Activated naive CD4-positive, alpha-beta T cell treated with anti-CD3 and anti-CD28 coated beads for 36 hours (primary cell): ENCODE data around the gene MSANTD3. TPM values are rescaled to one million over a fixed set of nuclear protein-coding genes. Genes with fewer than 3 reads are reported as not detected.
"Not testable (repeated sequence)": the region's sequence is repeated elsewhere in the genome, so short reads cannot be mapped to it uniquely, and the experiment has no call there.

Experiments used
- CTCF ChIA-PET: fragments of 350-600 bp; sonication (Branson Sonifier 250); formaldehyde crosslinking; loops from one replicate; lab custom pipeline; 2021; ENCODE audit warnings: antibody characterized with exemption; lab: Charles Lee
- DNase-seq: peaks from one replicate; pipeline ENCODE4 v3.0.0-alpha.2; 2020
- H3K27ac Mint-ChIP-seq: one replicate; pipeline ENCODE4 v1.8.0; 2021; ENCODE audit warnings: mild to moderate bottlenecking, mixed read lengths
- H3K27me3 Mint-ChIP-seq: one replicate; pipeline ENCODE4 v1.8.0; 2021; ENCODE audit warnings: low read depth, mixed read lengths
- H3K36me3 Mint-ChIP-seq: one replicate; pipeline ENCODE4 v1.8.0; 2021; ENCODE audit warnings: low read depth, mixed read lengths
- H3K4me1 Mint-ChIP-seq: one replicate; pipeline ENCODE4 v1.8.0; 2021; ENCODE audit warnings: low read depth, mixed read lengths
- H3K4me3 Mint-ChIP-seq: one replicate; pipeline ENCODE4 v1.8.0; 2021; ENCODE audit warnings: mild to moderate bottlenecking, moderate library complexity, mixed read lengths
- H3K9me3 Mint-ChIP-seq: one replicate; pipeline ENCODE4 v1.8.0; 2021; ENCODE audit warnings: mixed read lengths
- intact Hi-C: fragments of 100-400 bp; cut with micrococcal nuclease; formaldehyde crosslinking; loops from one replicate; pipeline ENCODE4 v1.15.1; 2023
- total RNA-seq, 2 experiments: library from RNA; stranded (reverse); gene quantifications; one replicate each; pipeline ENCODE4 v1.2.3, GENCODE V29; 2021

MSANTD3 gene
- total RNA-seq, 2 experiments from 2014 or later, result 10.4 to 11.5 TPM

- no peaks in the 10 kb centered on the region for H3K9me3 Mint-ChIP-seq
- H3K36me3 Mint-ChIP-seq, result peaks cover 2% of the 10 kb centered on the region
- H3K27me3 Mint-ChIP-seq, result no peaks in the 10 kb centered on the region
- CTCF ChIA-PET, result no interaction called here
- H3K4me1 Mint-ChIP-seq, result peaks cover 18% of the 10 kb centered on the region
- no peak overlapping the region for H3K27ac Mint-ChIP-seq
- no peak overlapping the region for H3K4me3 Mint-ChIP-seq
- DNase-seq, result no peak
- intact Hi-C loops, result no loop called here
Measured at GRCh38 chr9:100431886-100432285, 4.9 kb downstream of the MSANTD3 start.

- intact Hi-C loops, result no loop called here
- H3K4me3 Mint-ChIP-seq, result no peak overlapping the region
- CTCF ChIA-PET, result interaction anchor here (0.6 kb wide), 1 partner anchor 112 kb away, joined by 3 read pairs; no protein-coding TSS in a partner anchor
- no peak for DNase-seq
- H3K9me3 Mint-ChIP-seq, result no peaks in the 10 kb centered on the region
- no peak overlapping the region for H3K27ac Mint-ChIP-seq
- H3K36me3 Mint-ChIP-seq, result peaks cover 2% of the 10 kb centered on the region
- no peaks in the 10 kb centered on the region for H3K27me3 Mint-ChIP-seq
- H3K4me1 Mint-ChIP-seq, result peaks cover 16% of the 10 kb centered on the region
Measured at GRCh38 chr9:100432736-100433135, 5.8 kb downstream of the MSANTD3 start.

- Mint-ChIP-seq H3K4me1 (no peaks in the 10 kb centered on the region), H3K36me3 (no peaks in the 10 kb centered on the region), H3K27me3 (no peaks in the 10 kb centered on the region), H3K27ac (no peak overlapping the region), H3K4me3 (no peak overlapping the region), H3K9me3 (no peaks in the 10 kb centered on the region)
- CTCF ChIA-PET, result interaction anchor here (0.6 to 2.5 kb wide), 6 partner anchors 9 to 405 kb away, joined by 3 to 9 read pairs (median 6); no protein-coding TSS in a partner anchor
- no peak for DNase-seq
- intact Hi-C loops, result loop anchor here (5.0 kb wide), 2 partner anchors 409 to 1274 kb away; no protein-coding TSS in a partner anchor
Measured at GRCh38 chr9:100436571-100436970, 9.6 kb downstream of the MSANTD3 start.

DNA sequence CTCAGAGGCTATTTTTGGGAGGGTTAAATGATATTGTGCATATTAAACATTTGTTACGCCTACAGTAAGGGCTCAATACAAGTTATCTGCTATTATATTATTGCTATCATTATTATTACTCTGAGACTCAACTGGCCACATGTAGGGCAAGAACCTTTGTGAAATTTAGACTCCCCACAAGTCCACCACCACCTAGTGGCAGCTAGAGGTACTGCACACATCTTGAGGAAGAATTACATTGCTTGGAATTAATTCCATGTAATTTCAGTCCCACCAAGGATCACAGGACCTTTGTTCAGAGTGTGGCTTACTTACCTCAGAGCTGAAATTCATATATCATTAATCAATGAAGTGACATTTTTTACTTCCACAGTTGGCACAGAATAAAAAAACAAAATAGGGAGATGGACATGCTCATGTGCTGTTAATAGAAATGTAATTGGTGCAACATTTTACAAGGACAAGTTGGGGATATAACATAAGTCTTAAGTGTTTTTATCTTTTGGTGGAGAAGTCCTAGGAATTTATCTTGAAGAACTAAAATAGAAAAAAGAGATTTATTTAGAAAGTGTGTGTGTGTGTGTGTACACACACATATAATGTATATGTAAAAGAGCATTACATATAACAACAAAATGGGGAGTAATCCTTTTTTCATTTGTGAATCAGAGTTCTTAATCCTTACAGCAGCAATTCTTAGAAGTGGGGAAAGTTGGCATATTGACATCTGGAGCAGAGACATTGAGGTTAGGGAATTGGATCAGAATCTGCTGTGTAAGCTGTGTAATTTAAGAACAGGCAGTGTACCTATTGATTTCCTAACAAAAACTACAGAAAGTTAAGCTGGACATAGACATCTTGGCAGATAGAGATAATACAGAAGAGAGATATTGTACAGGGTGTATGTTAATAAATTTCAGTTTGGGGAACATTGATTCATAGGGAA is 11.2 kb downstream of the MSANTD3 start:
- Mint-ChIP-seq H3K27ac (no peak overlapping the region), H3K4me3 (no peak overlapping the region), H3K27me3 (no peaks in the 10 kb centered on the region), H3K9me3 (no peaks in the 10 kb centered on the region), H3K4me1 (no peaks in the 10 kb centered on the region), H3K36me3 (peaks cover 7% of the 10 kb centered on the region)
- intact Hi-C loops, result loop anchor here (1.0 to 5.0 kb wide), 3 partner anchors 10 to 1276 kb away; no protein-coding TSS in a partner anchor
- CTCF ChIA-PET, result interaction anchor here (0.6 to 2.5 kb wide), 18 partner anchors 9 to 117 kb away, joined by 3 to 9 read pairs (median 5); no protein-coding TSS in a partner anchor
- DNase-seq, result peak; percentile 83

- DNase-seq, result no peak
Measured at GRCh38 chr9:100440071-100440470, 13.1 kb downstream of the MSANTD3 start.

DNA sequence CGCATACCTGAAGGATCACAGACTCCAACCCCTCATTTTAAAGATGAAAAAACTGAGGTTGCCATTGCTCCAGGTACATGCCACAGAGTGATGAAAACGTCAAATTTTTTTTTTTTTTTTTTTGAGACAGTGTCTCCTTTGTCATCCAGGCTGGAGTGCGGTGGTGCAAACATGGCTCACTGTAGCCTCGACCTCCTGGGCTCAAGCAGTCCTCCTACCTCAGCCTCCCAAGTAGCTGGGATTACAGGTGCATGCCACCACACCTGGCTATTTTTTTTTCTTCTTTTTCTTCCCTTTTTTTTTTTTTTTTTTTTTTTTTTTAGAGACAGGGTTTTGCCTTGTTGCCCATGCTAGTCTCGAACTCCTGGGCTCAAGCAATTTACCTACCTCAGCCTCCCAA is 13.5 kb downstream of the MSANTD3 start:
- H3K4me3 Mint-ChIP-seq, H3K27ac Mint-ChIP-seq, DNase-seq, H3K9me3 Mint-ChIP-seq, H3K4me1 Mint-ChIP-seq, intact Hi-C loops, H3K27me3 Mint-ChIP-seq: not testable (repeated sequence)
- H3K36me3 Mint-ChIP-seq, result peaks cover 12% of the 10 kb centered on the region
- CTCF ChIA-PET, result interaction anchor here (0.6 to 0.8 kb wide), 2 partner anchors 21 to 1181 kb away, joined by 3 read pairs; no protein-coding TSS in a partner anchor

More at GRCh38 chr9:100440071-100440470, 13.1 kb downstream of the MSANTD3 start:
- no peaks in the 10 kb centered on the region for H3K27me3 Mint-ChIP-seq
- CTCF ChIA-PET, result interaction anchor here (0.8 kb wide), 1 partner anchor 21 kb away, joined by 3 read pairs; no protein-coding TSS in a partner anchor
- peaks cover 12% of the 10 kb centered on the region for H3K36me3 Mint-ChIP-seq
- intact Hi-C loops, result no loop called here
- no peak overlapping the region for H3K27ac Mint-ChIP-seq
- H3K4me1 Mint-ChIP-seq, result no peaks in the 10 kb centered on the region
- H3K9me3 Mint-ChIP-seq, result no peaks in the 10 kb centered on the region
- H3K4me3 Mint-ChIP-seq, result no peak overlapping the region

DNA sequence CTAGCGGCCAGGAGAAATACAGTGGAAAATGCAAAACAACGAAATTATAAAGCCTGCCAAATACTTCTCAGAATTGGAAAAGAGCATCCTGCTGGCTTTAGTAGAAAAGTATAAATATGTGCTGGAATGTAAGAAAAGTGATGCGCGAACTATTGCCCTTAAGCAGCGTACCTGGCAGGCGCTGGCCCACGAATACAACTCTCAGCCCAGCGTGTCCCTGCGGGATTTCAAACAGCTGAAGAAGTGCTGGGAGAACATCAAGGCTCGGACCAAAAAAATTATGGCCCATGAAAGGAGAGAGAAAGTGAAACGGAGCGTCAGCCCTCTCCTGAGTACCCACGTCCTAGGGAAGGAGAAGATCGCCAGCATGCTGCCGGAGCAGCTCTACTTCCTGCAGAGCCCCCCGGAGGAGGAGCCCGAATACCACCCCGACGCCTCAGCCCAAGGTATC is 15.0 kb downstream of the MSANTD3 start:
- no peak overlapping the region for H3K27ac Mint-ChIP-seq
- H3K36me3 Mint-ChIP-seq, result peaks cover 14% of the 10 kb centered on the region
- no peak overlapping the region for H3K4me3 Mint-ChIP-seq
- no peak for DNase-seq
- no peaks in the 10 kb centered on the region for H3K27me3 Mint-ChIP-seq
- CTCF ChIA-PET, result interaction anchor here (0.7 to 1.2 kb wide), 3 partner anchors 28 to 870 kb away, joined by 3 read pairs; no protein-coding TSS in a partner anchor
- H3K9me3 Mint-ChIP-seq, result no peaks in the 10 kb centered on the region
- H3K4me1 Mint-ChIP-seq, result no peaks in the 10 kb centered on the region
- intact Hi-C loops, result no loop called here

GRCh38 chr9:100443781-100444768 is 17.1 kb downstream of the MSANTD3 start:
- Mint-ChIP-seq H3K27ac (no peak overlapping the region), H3K9me3 (no peaks in the 10 kb centered on the region), H3K4me3 (no peak overlapping the region), H3K4me1 (peaks cover under 1% of the 10 kb centered on the region), H3K36me3 (peaks cover 14% of the 10 kb centered on the region), H3K27me3 (no peaks in the 10 kb centered on the region)
- CTCF ChIA-PET, result interaction anchor here (0.8 kb wide), 1 partner anchor 119 kb away, joined by 3 read pairs; no protein-coding TSS in a partner anchor
- DNase-seq, result no peak
- intact Hi-C loops, result no loop called here

- intact Hi-C loops, result no loop called here
- H3K27me3 Mint-ChIP-seq, result no peaks in the 10 kb centered on the region
- H3K27ac Mint-ChIP-seq, result no peak overlapping the region
- H3K4me3 Mint-ChIP-seq, result no peak overlapping the region
- CTCF ChIA-PET, result no interaction called here
- DNase-seq, result no peak
- H3K36me3 Mint-ChIP-seq, result peaks cover 15% of the 10 kb centered on the region
- no peaks in the 10 kb centered on the region for H3K9me3 Mint-ChIP-seq
- H3K4me1 Mint-ChIP-seq, result peaks cover 7% of the 10 kb centered on the region
Measured at GRCh38 chr9:100445161-100445902, 18.4 kb downstream of the MSANTD3 start.

DNA sequence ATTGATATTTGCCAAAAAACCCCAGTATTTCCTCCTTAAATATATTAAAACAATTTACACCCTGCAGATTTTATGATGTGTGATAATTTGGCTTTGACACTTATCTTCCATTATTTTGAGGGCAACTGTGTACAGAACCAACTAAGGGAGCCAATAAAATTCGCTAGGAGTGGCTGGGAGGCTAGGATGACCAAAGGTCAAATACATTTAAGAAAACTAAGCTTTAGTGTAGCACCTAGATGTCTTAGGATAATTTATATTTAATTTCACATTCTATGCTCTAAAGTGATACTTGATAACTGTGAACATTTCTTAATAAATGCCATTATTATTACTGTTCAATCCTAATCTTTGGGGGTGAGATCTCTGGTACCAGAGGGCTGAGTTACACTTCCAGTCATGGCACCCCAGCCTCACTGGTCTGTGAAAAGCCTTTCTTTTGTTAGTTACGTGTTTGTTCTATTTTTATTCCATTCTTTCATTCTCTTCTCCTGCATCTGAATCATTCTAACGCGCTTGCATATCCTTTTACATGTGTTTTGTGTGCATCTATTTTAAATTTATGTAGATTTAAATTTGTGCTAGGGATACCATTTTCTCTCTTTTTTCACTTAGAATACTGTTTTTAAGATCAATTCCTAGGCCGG is 19.1 kb downstream of the MSANTD3 start:
- H3K36me3 Mint-ChIP-seq, result peaks cover 19% of the 10 kb centered on the region
- H3K4me3 Mint-ChIP-seq, result no peak overlapping the region
- H3K9me3 Mint-ChIP-seq, result no peaks in the 10 kb centered on the region
- DNase-seq, result no peak
- H3K27ac Mint-ChIP-seq, result no peak overlapping the region
- CTCF ChIA-PET, result no interaction called here
- H3K4me1 Mint-ChIP-seq, result peaks cover 7% of the 10 kb centered on the region
- intact Hi-C loops, result no loop called here
- no peaks in the 10 kb centered on the region for H3K27me3 Mint-ChIP-seq

DNA sequence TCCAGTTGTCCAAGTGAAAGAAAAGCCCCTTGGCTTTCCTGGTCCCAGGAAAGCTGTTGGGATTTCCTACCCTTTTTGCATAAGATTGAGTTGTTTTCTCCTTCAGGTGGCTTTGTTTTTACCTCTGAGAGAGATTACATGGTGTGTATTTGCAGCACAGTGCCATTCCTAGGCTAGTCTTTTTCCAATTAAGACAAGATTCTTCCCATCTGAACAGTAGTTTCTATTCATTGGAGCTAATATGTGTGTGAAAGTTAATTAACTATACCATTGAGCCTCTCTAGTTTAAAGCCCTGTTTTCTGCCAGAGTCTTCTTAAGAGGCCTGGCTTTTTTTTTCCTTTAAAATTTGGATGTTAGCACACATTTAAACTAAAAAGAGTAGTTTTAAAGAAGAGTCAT is 20.1 kb downstream of the MSANTD3 start:
- peaks cover 20% of the 10 kb centered on the region for H3K36me3 Mint-ChIP-seq
- H3K4me3 Mint-ChIP-seq, result no peak overlapping the region
- no peaks in the 10 kb centered on the region for H3K27me3 Mint-ChIP-seq
- peaks cover 1% of the 10 kb centered on the region for H3K9me3 Mint-ChIP-seq
- intact Hi-C loops, result no loop called here
- peaks cover 7% of the 10 kb centered on the region for H3K4me1 Mint-ChIP-seq
- CTCF ChIA-PET, result interaction anchor here (0.6 to 1.1 kb wide), 2 partner anchors 9 to 807 kb away, joined by 4 to 5 read pairs; no protein-coding TSS in a partner anchor
- DNase-seq, result no peak
- H3K27ac Mint-ChIP-seq, result no peak overlapping the region
